Activated CD8-positive, alpha-beta memory T cell treated with anti-CD3 and anti-CD28 coated beads, Interleukin-2, amount 50 U/mL, for 1 hour (primary cell): ENCODE data around the gene FAM228B.
"Not testable (repeated sequence)": the region's sequence is repeated elsewhere in the genome, so short reads cannot be mapped to it uniquely, and the experiment has no call there.

Experiments used
- DNase-seq: peaks from one replicate; pipeline ENCODE4 v3.0.0-alpha.2; 2020; ENCODE audit errors: extremely low read depth

FAM228B gene

GRCh38 chr2:24123195-24123921, at the start of gene FAM228B, which contains the start of gene PFN4:
Gene FAM228B (plus strand): TSS chr2:24123469. CDS start chr2:24124362, 893 bp downstream.
Gene PFN4 (minus strand): TSS chr2:24123334. CDS start chr2:24122535, 799 bp downstream.
- DNase-seq: peak; percentile 13

DNA sequence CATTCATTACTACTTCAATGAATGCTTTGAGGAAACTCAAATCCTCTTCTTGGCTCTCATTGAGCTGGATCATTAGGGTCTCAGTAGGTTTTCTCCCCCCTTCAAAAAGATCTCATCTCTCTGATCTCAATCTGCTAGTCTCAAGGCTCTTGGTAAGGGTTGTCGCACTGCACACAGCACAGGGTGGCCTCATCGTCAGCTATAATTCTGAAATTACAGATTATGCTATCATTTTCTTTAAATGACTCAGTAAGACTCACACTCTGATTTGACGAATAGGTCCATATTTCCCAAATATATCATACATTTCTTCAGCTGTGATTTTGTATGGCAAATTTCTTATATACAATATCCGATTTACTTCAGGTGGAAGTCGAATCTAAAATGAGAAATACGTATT, 49.5 kb upstream of the FAM228B start:
- no peak for DNase-seq

DNA sequence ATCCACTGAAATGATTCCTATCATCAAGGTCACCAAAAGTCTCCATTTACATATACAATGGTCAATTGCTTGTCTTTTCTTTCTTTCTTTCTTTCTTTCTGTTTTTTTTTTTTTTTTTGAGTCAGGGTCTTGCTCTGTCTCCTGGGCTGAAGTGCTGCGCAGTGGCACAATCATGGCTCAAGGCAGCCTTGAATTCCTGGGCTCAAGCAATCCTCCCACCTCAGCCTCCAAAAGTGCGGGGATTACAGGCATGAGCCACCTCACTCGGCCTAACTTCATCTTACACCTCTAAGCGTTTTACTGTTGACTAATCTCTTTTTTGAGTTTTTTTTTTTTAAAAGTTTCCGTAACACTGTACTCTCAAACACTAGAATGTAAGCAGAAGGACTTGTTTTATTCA, 48.0 kb upstream of the FAM228B start:
- DNase-seq: no peak

GRCh38 chr2:24075915-24076848, 47.1 kb upstream of the FAM228B start, which contains the start of gene SF3B6:
Gene SF3B6 (minus strand): TSS chr2:24076326. CDS start chr2:24076229, 97 bp downstream.
- peak; percentile 99 for DNase-seq

DNA sequence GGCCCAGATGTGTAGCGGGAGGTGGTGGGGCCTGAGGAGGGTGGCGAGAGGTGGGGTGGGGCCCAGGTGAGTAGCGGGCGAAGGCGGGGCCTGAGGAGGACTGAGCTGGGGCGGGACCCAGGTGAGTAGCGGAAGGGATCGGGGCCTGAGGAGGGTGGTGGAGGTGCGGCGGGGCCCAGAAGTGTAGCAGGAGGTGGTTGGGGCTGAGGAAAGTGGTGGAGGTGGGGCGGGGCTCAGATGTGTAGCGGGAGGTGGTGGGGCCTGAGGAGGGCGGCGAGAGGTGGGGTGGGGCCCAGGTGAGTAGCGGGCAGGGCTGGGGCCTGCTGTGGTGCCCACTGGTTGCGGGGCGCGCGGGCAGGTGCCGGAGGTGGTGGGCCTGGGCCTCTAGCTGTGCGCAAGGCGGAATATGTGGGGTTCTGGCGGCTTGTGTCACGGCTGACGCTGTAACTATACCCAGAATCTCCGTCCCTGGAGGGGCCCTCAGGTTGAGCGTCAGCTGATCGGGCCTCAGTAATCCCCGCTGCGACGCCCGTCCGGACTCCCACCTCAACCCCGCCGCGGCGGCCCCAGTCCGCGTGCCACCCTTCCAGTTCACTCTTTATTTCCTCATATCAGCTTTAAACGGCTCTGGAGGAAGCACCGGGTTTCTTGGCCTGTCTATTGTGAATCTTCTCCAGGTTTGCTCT, 46.3 kb upstream of the FAM228B start:
- no peak for DNase-seq

DNA sequence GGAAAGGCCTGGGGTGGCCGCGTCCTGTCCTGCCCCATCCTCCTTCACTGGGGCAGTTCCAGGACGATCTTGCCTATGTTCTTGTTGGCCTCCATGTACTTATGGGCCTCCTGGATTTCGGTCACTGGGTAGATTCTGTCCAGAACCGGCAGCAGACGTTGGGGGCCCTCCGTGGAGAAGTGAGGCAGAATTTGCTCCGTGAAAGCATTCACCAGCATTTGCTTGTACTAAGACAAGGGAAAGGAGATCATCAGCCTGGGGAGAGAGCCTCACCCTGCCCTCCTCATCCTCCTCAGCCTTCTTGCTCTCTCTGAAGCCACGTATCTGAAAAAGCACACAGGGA, 45.8 kb upstream of the FAM228B start:
- no peak for DNase-seq

- no peak for DNase-seq
Observed at GRCh38 chr2:24077879-24078278, 45.4 kb upstream of the FAM228B start.

DNA sequence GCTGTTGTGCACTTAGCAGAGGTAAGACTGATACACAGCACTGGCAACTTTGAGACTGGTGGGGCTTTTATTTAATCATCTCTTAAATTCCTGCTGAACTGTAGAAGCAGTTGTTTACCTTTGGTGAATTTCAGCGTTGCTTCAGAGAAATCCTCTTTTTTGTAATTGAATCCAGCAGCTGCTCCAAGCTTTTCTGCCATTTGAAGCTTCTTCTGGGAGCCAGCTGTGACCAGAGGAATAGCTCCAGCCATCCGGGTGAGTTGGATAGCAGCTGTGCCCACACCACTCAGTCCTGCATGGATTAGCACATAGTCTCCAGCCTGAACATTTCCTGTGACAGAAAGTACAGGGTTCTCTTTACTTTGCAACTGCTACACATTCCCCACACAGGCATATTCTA, 42.6 kb upstream of the FAM228B start:
- DNase-seq: no peak

- no peak for DNase-seq
Observed at GRCh38 chr2:24082787-24083566, 40.3 kb upstream of the FAM228B start.

GRCh38 chr2:24083567-24084385, 39.5 kb upstream of the FAM228B start:
- DNase-seq: no peak

DNA sequence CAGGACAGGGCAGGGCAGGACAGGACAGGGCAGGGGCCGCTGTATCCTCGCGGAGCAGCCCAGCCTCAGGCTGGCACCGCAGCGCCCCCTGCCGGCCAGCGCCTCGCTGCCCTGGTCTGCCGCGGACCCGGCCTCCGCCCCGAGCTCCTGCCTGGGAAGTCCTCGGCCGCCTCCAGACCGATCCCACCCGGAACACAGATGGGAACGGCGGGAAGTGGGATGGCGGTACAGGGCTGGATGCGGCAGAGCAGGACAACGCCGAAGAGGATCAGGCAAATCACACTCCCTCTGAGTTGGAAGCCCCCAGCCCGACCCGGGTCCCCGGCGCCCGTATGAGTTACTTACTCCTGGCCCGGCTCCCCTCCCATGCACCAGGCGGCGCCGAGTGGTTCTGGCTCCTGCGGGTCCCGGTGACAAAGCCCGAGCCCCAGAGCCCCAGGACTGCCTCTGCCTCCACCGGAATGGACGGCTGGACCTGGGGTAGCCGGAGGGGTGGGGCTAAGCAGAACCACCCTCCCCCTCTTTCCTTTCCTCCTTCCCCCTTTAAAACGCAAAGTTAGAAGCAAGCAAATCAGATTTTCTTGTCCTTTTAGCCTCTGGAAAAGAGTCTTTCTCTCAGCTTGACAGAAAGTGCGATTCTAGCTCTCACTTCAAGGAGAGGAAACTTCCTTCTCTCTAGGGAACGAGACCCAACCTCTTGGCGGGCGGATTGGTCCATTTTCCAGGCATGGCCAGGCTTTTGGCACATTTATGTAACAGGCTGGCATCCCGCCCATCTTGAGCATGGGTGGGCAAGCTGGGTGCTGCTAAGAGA, 38.7 kb upstream of the FAM228B start, which contains the start of gene TP53I3:
Gene TP53I3 (minus strand): TSS at position 449 of the 814 bp plus-strand sequence. CDS start 508 bp downstream, outside the sequence.
- no peak for DNase-seq

DNA sequence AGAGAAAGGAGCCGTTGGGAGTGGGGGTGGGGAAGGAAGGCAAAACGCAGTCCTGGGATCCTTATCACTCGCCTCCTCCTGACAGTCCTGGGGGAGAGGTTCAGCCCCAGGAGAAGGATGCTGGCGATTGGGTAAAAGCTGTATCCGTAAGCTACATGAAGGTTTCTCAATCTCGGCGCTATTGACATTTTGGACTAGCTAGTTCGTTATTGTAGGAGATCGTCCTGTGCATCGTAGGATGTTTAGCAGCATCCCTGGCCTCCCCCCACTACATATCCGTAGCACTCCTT, 38.1 kb upstream of the FAM228B start:
- DNase-seq: no peak

DNA sequence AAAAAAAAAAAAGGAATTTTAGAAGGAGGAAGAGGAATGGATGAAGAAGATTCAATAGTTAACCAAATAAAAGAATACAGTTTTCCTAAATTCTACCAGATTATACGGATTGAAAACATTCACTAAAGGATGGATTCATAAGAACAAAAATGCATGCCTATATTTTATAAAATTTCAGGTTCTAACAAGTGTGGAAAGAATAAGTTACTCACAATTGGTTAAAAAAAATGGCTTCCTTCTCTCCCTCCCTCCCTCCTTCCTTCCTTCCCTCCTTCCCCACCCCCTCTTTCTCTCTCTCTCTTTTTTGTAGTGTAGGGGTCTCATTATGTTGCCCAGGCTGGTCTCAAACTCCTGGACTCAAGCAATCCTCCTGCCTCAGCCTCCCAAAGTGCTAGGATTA, 37.0 kb upstream of the FAM228B start:
- no peak for DNase-seq

DNA sequence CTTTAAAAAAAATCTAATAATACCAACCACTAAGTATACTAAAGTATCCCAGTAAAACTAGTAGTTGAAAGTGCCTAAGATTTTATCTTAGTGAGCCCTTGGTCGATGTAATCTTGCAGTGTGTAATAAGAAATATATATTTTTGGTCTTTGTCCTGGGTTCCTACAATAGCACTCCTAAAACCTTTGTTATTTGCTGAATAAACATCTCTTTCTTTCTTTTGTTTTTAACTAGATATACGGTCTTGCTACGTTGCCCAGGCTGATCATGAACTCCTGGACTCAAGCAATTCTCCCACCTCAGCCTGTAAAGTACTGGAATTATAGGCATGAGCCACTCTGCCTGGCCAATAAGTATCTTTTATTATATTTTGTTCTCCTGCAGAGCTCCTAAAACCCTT, 36.2 kb upstream of the FAM228B start:
- DNase-seq: no peak

- DNase-seq: no peak
Observed at GRCh38 chr2:24088821-24089359, 34.4 kb upstream of the FAM228B start.

DNA sequence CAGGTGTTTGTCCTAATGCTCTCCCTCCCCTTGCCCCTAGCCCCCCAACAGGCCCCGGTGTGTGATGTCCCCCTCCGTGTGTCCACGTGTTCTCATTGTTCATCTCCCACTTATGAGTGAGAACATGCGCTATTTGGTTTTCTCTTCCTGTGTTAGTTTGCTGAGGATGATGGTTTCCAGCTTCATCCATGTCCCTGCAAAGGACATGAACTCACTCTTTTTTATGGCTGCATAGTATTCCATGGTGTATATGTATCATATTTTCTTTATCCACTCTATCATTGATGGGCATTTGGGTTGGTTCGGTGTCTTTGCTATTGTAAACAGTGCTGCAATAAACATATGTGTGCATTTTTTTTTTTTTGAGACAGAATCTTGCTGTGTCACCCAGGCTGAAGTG, 30.0 kb upstream of the FAM228B start:
- DNase-seq: not testable (repeated sequence)

DNA sequence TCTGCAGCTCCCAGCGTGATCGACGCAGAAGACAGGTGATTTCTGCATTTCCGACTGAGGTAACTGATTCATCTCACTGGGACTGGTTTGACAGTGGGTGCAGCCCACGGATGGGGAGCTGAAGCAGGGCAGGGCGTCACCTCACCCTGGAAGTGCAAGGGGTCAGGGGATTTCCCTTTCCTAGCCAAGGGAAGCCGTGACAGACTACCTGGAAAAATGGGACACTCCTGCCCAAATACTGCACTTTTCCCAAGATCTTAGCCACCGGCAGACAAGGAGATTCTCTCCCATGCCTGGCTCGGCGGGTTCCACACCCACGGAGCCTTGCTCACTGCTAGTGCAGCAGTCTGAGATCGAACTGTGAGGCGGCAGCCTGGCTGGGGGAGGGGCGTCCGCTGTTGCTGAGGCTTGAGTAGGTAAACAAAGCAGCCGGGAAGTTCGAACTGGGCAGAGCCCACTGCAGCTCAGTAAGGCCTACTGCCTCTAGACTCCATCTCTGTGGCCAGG, 28.0 kb upstream of the FAM228B start:
- DNase-seq: not testable (repeated sequence)

- not testable (repeated sequence) for DNase-seq
Observed at GRCh38 chr2:24100732-24101131, 22.5 kb upstream of the FAM228B start.

GRCh38 chr2:24101992-24102391, 21.3 kb upstream of the FAM228B start:
- DNase-seq: no peak
